ENCODE measurements around the gene BMAL1.

The BMAL1 gene

DNA sequence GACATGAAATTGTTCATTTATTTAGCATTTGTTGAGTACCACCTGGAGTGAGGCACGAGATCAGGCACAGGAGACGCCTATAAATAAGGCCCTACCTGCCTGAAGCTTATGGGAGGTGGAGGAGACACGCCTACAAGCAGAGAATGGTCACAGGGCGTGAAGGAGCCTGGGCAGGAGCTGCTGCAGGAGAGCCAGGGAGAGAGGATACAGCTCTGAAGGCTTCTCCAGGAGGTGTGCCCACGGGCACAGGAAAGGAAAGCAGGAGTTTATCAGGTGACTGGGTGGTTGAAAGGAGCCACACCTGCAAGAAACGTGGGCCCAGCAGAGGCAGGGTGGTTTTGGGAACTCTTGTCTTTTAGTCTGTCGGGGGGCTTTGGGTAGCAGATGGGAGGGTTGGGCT lies 70.3 kb downstream of the BMAL1 start:
- no peak for DNase-seq

DNA sequence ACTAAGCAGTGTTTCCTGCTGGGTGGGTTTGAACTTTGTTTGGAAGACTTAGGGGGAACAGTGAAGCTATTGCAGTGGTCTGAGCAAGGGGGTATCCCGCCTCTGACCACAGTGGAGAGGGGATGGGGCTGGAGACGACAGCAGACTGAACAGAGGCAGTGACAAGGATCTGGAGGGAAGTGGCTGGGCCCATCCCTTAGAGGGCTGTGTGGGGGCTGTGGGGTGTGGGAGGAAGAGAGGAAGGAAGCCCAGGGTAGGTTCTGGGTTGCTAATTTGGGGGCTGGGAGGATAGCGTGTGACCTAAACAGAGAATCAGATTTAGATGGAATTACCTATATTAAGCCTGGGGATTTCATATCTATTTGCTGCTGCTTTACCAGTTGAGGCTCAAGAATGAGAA lies 70.7 kb downstream of the BMAL1 start:
- no peak for DNase-seq

DNA sequence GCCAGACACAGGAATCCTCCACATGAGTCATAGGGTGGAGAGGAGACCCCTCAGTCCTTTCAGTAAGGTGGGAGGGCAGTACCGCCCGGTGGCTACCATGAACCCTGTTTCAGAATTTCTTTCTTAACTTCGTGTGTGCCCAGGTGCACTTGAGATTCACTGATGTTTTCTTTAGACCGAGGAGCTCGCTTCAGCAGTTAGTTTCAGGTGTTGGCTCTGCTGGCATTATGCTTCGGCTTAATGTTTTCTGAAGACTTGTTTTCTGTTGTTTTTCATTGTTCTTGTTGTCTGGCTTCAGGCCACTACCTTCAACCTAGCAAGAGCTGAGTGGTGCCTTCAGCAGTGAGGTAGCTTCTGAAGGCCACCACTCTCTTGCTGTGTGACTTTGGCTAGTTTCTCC lies 71.5 kb downstream of the BMAL1 start:
- DNase-seq, result no peak

DNA sequence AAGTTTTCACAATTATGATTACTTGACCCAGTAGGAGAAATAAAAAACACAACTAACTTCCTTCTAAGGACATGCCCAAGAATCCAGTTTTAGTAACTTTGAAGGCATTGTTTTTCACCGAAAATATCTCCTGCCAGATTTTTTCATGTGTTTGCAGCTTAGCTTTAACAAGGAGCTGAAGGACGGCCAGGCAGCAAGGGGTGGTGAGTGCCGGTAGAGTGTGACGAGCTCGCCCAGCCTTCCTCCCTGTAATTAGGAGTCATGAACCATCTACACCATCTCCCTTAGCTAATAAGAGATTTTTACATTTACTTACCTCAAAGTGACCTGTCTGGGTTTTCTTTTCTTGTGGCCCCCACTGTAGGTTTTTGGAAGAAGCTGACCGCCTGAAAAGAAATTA lies 72.0 kb downstream of the BMAL1 start:
- DNase-seq, result no peak

DNA sequence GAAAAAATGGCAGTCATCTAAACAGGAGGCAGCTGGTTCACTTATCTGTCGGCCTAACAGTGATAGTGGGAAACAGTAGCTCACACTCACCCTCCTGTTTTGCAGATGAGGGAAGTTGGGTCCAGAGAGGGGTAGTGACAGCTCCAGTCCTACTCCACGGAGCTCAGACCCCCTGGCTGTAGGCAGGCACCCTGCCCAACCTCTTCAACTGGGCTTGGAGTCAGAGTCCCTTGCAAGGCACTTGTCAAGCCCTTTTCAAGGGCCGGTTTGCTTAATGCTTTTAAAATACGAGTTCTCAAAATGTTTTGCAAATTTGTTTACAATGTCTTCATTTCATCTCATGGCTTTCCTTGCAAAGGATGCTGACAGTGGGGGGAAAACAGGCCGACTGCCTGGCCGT lies 75.1 kb downstream of the BMAL1 start:
- no peak for DNase-seq

DNA sequence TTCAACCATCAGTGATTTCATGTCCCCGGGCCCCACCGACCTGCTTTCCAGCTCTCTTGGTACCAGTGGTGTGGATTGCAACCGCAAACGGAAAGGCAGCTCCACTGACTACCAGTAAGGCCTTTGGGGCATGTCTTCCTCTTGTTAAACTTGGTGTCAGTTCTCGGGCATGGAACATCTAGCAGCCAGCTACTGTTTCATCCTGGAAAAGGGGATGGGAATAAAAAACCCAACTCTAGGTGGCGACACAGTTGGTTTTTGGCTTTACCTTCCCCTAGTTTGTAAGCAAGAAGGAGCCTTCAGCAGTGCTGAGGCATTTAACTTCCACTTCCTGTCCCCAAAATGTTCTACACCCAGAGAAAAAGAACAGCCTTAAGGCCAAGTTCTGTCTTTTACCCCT lies 76.7 kb downstream of the BMAL1 start:
- DNase-seq, result peak; percentile 23 to 56

DNA sequence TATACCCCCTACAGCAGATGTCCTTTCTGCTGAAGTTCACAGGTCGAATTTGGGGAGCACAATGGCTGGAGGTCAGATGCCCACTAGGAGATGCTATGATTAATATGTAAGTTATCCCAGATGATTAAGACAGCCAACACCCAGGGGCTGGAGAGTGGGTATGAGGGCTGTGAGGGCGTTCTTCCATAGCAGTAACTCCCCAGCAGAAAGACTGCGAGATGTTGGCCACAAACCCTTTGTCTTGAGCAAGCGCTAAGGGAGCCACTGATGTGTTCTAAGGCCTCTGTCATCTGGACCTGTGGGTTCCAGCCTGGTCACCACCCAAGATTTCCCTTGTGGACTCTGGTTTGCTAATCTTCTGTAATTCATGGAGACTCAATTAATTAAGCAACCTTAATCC lies 77.6 kb downstream of the BMAL1 start:
- DNase-seq, result no peak

DNA sequence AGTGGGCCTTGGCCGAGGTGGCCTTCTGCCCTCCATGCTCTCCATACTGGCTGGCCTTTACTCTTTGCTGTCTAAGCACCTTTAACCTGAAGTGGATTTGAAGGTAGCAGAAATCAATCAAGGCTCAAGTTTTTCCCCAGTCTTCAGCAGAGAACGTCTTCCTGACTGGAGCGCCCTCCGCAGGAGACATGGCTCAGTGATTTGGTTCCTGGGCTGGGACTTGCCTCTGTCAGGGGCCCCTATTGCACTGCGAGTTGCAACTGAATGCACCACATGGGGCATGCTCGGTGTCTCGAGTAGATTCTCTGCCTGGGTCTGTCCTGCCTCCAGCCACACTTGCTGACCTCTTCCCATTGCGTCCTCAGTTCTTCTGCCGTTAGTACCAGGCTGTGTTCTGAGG lies 79.6 kb downstream of the BMAL1 start:
- DNase-seq, result no peak

DNA sequence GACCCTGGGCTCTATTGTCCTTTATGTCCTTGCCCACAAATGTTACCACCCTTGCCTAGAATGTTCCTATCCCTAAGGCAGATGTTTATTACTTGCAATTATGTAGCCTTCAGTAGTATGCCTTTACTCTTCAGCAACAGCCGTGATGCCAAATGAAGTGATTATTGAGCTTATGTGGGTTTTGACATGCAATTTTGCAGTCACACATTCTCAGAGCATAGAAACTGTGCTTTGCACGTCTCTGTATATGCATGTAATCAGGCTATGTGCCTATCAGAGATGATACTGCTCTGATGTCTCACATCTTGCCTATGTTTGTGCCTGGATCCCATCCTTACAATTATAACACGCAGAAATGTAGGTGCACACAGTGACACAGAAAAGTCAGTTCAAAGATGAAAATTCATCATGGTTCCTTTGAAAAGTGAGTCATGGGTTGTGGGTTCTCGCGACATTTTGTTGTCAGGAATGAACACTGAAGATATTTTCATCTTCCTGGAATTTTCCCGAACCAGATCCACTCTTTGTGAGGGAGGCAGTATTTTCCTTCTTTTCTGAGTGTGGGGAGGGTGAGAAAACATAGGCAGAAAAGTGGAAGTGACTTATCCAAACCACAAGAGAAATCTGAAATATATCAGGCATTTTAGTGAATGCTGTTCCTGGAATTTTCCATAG lies 81.1 kb downstream of the BMAL1 start:
- no peak for DNase-seq

DNA sequence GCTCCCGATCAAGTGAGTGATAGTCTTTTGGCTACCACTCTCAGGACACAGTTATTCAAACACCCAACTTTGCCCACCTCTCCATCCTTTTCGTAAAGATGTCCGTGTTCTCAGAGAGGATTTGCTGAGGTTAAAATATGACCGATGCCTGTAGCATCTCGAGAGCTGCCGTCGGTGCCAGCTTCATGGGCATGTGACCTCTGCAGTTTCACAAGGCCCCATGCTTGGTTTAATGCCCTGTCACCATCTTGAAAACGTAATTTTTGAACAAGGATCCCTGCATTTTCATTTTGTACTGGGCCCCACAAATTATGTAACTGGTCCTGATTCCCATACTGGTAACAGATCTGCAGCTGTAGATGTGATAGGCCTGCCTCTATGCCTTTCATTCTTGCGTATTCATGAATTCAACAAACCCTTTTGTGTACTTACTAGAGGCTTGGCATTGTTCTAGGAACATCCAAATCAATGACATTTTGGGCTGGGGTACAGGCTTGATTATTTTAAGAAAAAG lies 85.1 kb downstream of the BMAL1 start:
- no peak for DNase-seq

DNA sequence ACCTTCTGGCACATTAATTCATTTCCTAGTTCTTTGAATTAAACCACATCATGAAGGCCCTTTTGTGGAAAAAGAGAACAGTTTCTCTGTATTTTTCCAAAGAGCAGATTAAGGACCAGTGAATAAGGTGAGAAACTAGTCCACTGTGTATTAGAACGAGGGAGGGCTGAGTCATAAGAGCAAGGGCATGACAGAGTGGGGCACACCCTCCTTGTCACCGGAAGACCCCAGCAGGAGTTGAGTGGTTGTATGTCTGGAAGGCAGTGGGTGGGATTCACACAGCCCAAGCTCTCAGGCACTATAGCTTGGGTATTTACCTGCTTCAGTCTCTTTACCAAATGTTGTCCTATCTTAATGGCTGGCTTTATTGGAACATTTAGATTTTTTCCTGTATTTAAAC lies 86.8 kb downstream of the BMAL1 start:
- DNase-seq, result no peak

DNA sequence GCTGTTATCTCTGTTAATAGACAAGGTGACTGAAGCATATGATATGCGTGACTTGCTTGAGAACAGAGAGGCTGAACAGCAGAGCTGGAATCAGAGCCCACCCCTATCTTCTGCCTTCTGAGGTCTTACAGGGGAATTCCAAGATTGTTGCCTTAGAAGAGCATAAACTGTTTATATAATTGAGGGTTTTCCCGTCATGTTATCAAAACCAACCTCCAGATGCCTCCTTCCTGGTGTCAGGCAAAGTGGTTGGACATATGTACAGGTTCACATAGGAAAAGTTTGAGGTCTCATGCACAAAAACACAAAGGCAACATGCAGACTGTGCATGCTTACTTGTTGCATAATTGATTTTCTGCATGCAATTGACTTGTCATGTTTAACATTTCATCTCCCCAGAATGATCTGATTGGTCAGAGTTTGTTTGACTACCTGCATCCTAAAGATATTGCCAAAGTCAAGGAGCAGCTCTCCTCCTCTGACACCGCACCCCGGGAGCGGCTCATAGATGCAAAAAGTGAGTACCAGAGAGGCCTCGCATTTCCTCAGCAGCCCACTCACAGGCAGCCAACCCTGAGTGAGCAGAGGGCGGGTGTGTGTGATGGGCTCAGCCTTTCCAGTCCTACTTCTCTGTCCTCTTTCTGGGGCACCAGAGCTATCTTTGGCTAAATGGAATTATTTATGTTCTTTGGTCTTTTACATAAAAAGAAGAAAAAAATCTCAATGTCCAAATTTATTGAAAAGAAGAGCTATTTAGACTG lies 88.9 kb downstream of the BMAL1 start:
- no peak for DNase-seq

DNA sequence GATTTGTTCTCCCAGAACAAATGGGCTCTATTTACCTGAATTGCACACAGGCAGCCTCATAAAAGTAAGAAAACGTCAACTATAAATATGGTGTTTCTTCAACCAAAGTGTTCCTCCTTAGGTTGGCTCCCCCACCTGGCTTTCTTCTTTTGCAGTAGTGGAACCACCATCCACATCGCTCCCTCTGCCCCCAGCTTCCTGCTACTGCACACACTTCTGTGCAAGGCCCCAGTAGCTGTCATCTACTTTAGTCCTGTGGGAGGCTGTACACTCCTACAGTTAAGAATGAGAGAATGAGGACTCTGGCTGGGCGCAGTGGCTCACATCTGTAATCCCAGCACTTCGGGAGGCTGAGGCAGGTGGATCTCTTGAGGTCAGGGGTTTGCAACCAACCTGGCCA lies 89.5 kb downstream of the BMAL1 start:
- no peak for DNase-seq

DNA sequence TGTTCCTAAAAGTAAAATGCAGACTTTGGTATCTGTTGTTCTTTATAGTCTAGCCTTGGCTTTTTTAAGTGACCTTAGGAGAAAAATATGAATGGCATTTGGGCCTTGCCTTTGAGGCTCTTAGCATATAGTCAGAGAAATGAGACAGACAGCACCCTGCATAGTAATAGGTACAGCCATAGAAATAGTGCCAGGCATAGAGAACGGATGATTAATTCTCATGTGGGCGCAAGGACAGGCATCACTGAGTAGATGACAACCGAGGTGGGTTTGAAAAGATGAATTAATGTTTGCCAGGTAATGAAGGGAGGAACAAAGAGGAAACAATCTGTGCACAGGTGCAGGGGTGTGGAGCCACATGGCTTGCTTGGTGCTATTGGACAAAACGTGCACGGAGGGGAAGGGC lies 90.5 kb downstream of the BMAL1 start:
- DNase-seq, result no peak

DNA sequence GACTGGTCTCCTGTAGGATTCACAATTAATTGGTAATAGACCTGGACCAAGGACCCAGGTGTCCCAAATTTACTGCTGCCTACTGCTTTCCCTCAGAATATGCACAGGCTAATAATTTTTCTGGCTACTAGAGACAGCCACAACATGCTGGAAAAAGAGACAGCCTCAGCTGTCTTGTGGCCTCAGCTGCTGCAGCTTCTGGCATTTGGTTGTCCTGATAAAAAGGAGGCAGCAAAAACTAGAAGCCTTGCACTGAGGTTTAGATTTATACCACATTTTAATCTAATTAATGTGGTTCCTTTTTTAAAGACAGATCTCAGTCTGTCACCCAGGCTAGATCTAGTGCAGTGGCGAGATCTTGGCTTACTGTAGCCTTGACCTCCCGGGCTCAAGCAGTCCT lies 95.6 kb downstream of the BMAL1 start:
- no peak for DNase-seq

DNA sequence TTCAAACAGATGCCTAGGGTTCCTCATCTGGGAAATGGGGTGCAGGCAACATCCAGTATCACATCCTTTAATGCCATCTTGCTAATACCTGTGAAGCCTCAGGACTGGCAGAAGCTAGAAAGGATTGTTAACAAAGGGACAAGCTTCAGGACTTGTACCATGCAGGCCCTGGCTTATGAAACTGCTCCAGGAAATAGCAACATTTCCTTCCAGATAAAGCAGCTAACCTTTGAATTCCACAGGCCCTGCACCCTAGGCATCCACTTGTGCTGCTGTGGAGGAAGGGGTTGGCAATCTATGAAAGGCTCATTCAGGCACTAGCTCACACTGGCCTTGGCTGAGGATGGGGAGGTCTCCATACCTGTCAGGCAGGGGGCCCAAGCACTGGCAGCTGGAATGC lies 98.2 kb downstream of the BMAL1 start:
- DNase-seq, result no peak

DNA sequence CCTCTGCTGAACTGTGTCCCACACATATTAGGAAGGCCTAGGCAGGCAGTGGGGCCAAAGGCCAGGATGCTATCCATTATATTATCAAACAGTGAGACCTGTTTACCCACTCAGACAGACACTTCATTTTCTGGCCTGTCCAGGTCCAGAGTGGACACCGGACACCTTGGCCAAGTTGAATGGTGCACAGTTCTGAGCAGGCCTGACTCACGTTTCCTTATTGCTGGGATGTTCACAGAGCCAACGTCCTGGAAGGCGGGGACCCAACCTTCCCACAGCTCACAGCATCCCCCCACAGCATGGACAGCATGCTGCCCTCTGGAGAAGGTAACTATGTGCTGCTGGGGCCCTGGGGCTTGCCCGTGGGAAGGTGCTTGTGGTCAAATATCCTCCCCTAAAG lies 98.8 kb downstream of the BMAL1 start:
- DNase-seq, result no peak

DNA sequence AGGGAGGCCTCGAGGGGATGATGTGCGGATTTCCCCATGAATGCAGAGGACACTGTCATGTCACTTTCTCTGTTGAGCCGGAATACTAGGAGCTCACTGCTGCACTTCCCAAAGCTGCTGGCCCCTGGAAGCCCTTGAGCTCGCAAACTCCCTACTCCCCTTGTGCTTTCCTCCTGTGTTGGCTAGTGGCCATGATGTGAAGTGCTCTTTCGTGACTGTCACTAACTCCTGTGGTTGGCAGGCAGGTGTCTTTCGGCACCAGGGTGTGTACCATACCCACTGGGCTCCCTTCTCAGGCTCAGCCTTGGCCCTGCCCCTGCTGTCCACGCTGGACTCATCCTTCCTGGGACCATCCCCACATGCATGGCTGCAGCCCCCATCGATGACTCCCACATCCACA lies 99.2 kb downstream of the BMAL1 start:
- DNase-seq, result no peak

DNA sequence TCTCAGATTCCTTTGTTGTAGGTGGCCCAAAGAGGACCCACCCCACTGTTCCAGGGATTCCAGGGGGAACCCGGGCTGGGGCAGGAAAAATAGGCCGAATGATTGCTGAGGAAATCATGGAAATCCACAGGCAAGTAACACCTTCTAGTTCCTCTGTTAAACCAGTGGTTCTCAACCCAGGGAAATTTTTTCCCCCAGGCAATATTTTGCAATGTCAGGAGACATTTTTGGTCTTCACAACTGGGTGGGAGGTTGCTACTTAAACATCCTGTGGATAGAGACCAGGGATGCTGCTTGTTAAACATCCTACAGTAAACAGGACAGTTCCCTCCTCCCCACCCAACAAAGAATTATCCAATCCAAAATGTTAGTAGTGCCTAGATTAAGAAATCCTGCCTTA lies 100.7 kb downstream of the BMAL1 start:
- DNase-seq, result no peak

DNA sequence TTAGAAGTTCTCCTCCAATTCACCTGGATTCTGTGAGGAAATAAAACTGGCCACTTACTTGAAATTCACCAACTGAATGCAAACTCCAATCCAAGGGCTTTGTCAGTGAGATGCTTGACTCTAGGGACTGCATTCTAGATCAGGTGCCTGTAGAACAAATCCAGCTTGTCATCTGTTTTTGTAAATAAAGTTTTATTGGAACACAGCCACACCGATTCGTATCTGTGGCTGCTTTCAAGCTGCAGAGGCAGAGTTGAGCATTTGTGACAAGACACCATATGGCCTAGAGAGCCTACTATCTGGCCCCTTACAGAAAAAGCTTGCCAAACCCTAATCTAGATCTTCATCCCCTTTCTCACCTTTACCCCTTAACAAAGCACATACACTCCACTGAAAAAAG lies 103.1 kb downstream of the BMAL1 start:
- DNase-seq, result no peak

DNA sequence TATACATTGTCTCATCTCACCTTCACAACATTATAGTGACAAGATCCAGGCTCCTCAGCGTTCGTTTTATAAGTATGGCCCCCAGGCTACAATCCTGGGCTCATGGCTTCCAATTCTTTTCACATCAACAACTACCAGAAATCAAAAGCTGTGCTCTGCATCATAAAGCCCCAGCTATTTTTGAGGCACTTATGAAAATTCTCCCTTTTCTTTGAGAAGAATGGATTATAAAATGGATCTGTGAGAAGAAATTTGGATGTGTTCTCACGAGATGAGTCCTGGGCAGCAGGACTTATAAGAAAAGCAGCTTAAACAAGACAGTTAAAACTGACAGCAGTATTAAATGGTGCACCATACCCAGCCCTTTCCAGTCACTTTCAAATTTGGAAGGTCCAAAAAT lies 105.2 kb downstream of the BMAL1 start:
- DNase-seq, result no peak

DNA sequence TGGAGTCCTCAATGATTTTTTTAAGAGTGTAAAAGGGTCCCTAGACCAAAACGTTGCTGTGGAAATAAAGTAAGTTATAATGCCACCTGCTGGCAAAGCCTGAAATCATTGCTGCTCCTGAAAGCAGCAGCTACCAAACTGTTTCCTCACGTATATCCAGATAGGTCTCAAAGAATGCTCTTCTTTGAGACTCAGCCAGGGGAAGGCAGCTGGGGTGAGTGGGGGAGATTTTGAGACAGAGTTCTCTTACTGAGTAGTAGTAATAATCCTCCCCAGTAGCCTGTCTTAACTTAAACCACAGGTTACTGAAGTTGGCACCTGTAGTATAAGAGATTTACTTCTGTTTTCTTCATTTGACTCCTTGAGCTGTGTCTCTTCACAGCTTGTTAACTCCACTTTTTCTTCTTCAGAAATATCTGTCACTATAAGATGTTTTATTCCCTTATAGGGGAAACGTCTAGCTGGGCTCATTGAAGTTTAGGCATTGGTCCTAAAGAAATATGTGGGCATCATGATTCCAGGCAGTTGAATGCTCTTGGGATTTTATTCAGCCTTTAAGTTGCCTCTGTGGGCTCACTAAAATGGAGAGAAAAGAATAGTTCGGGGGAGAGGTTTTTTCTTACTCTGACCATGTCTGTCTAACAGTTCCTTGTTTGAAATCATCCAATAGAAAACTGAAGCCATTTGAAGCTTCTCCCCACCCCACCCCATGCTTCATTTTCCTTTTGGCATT lies 107.5 kb downstream of the BMAL1 start:
- peak; percentile 28 to 75 for DNase-seq

DNA sequence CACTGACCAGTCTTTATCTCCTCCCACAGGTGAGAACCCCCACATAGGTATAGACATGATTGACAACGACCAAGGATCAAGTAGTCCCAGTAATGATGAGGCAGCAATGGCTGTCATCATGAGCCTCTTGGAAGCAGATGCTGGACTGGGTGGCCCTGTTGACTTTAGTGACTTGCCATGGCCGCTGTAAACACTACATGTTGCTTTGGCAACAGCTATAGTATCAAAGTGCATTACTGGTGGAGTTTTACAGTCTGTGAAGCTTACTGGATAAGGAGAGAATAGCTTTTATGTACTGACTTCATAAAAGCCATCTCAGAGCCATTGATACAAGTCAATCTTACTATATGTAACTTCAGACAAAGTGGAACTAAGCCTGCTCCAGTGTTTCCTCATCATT lies 109.0 kb downstream of the BMAL1 start:
- peak; percentile 37 to 51 for DNase-seq

DNA sequence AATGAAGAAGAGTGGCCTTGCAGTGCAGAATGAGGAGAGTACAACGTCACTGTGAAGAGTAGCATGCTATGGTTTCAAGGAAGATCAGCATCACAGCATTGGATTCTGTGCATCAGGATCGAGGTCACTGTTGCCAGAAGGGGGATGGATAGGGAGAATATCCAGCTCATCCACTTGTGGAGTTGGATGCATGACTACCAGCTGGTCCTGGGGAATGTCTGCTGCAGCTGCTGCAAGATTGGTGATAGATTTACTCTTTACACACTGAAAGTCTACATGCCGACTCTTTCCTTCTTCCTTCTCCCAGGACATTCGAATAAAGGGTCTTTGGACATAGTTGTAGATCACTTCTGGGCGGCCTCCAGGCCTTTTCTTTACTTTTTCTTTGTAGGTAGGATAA lies 111.2 kb downstream of the BMAL1 start:
- peak in 1 of 2 experiments; percentile 18 for DNase-seq
